Measurements from ENCODE around the gene PLCZ1. TPM values are rescaled to one million over a fixed set of nuclear protein-coding genes. Genes with fewer than 3 reads are reported as not detected.

PLCZ1 gene
- total RNA-seq, 3 donors from 2014 or later (not counting 1 experiment from before 2014, with no cell fraction given) = not detected

GRCh38 chr12:18716236-18716635, 21.6 kb downstream of the PLCZ1 start:
- no CpG with 5 or more reads among the region's 1 CpG for WGBS (ENCODE audit: insufficient coverage)
- ATAC-seq (no peak), DNase-seq (no peak)
- no peaks in the 10 kb centered on the region for H3K27me3 Mint-ChIP-seq (ENCODE audit: low read depth in 2 of 2)
- no peaks in the 10 kb centered on the region for H3K36me3 ChIP-seq (ENCODE audit: control insufficient read depth, insufficient read depth, low read length)
- no peaks in the 10 kb centered on the region for H3K4me1 Mint-ChIP-seq
- no peak overlapping the region for H3K4me3 Mint-ChIP-seq
- intact Hi-C loops (cut with micrococcal nuclease) = no loop called here
- H3K36me3 Mint-ChIP-seq = no peaks in the 10 kb centered on the region
- no peak overlapping the region for H3K4me3 ChIP-seq (ENCODE audit: low read length)
- no peaks in the 10 kb centered on the region for H3K4me1 ChIP-seq (ENCODE audit: control insufficient read depth, insufficient read depth, low read length)
- no peak for TF ChIP-seq CTCF (IDR thresholded peaks at IDR 0.05)
- no peaks in the 10 kb centered on the region for H3K9me3 ChIP-seq (ENCODE audit: control insufficient read depth, insufficient read depth, low read length)
- H3K27ac ChIP-seq (ENCODE audit: low read length) = no peak overlapping the region
- no peak overlapping the region for H3K27ac Mint-ChIP-seq
- H3K27me3 ChIP-seq (ENCODE audit: control insufficient read depth, insufficient read depth, low read length) = no peaks in the 10 kb centered on the region
- H3K9me3 Mint-ChIP-seq = peaks cover 6 to 9% of the 10 kb centered on the region in 2 donors

GRCh38 chr12:18706798-18707197, 31.0 kb downstream of the PLCZ1 start:
- no peak for DNase-seq
- no peaks in the 10 kb centered on the region for H3K36me3 ChIP-seq (ENCODE audit: control insufficient read depth, insufficient read depth, low read length)
- peaks cover 9% of the 10 kb centered on the region for H3K36me3 Mint-ChIP-seq
- no peak overlapping the region for H3K27ac Mint-ChIP-seq
- no peak overlapping the region for H3K4me3 Mint-ChIP-seq
- no peak for TF ChIP-seq CTCF (IDR thresholded peaks at IDR 0.05)
- ATAC-seq = no peak
- H3K4me1 Mint-ChIP-seq = no peaks in the 10 kb centered on the region
- H3K4me1 ChIP-seq (ENCODE audit: control insufficient read depth, insufficient read depth, low read length) = no peaks in the 10 kb centered on the region
- no peaks in the 10 kb centered on the region for H3K27me3 ChIP-seq (ENCODE audit: control insufficient read depth, insufficient read depth, low read length)
- intact Hi-C loops (cut with micrococcal nuclease) = no loop called here
- H3K27ac ChIP-seq (ENCODE audit: low read length) = no peak overlapping the region
- peaks cover 16 to 21% of the 10 kb centered on the region in 2 donors for H3K9me3 Mint-ChIP-seq
- peaks cover 4% of the 10 kb centered on the region for H3K9me3 ChIP-seq (ENCODE audit: control insufficient read depth, insufficient read depth, low read length)
- H3K27me3 Mint-ChIP-seq (ENCODE audit: low read depth in 2 of 2) = no peaks in the 10 kb centered on the region
- WGBS (ENCODE audit: insufficient coverage) = 94% methylated on average over 1 of the region's 1 CpG
- no peak overlapping the region for H3K4me3 ChIP-seq (ENCODE audit: low read length)

DNA sequence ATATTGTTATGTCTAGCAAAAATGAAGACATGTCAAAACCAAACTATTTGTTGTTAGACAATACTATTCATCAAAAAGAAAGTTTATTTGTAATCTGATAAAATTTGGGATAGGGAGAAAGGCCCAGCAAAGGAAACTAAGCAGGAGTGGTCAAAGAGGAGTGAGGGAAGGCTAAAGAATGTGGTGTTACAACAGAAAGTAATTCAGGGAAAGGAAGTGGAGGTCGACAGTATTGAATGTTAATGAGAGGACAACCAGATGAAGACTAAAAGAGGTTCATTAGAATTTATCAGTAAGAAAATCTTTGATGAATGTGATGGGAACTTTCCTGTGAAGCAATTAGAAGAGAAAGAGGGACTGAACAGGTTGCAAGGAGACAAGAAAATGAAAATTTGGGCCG, 33.9 kb downstream of the PLCZ1 start:
- no peak for TF ChIP-seq CTCF (IDR thresholded peaks at IDR 0.05)
- Mint-ChIP-seq H3K27me3 (ENCODE audit: low read depth in 2 of 2) (no peaks in the 10 kb centered on the region), H3K9me3 (peaks cover 14 to 18% of the 10 kb centered on the region in 2 donors), H3K4me1 (no peaks in the 10 kb centered on the region), H3K36me3 (peaks cover 9% of the 10 kb centered on the region), H3K4me3 (no peak overlapping the region), H3K27ac (no peak overlapping the region)
- H3K4me1 ChIP-seq (ENCODE audit: control insufficient read depth, insufficient read depth, low read length) = no peaks in the 10 kb centered on the region
- 77% methylated on average over 2 of the region's 2 CpGs for whole genome bisulfite sequencing (ENCODE audit: insufficient coverage)
- H3K4me3 ChIP-seq (ENCODE audit: low read length) = no peak overlapping the region
- H3K36me3 ChIP-seq (ENCODE audit: control insufficient read depth, insufficient read depth, low read length) = no peaks in the 10 kb centered on the region
- intact Hi-C loops (cut with micrococcal nuclease) = no loop called here
- DNase-seq = no peak
- peaks cover 4% of the 10 kb centered on the region for H3K9me3 ChIP-seq (ENCODE audit: control insufficient read depth, insufficient read depth, low read length)
- H3K27me3 ChIP-seq (ENCODE audit: control insufficient read depth, insufficient read depth, low read length) = no peaks in the 10 kb centered on the region
- no peak for ATAC-seq
- H3K27ac ChIP-seq (ENCODE audit: low read length) = no peak overlapping the region

DNA sequence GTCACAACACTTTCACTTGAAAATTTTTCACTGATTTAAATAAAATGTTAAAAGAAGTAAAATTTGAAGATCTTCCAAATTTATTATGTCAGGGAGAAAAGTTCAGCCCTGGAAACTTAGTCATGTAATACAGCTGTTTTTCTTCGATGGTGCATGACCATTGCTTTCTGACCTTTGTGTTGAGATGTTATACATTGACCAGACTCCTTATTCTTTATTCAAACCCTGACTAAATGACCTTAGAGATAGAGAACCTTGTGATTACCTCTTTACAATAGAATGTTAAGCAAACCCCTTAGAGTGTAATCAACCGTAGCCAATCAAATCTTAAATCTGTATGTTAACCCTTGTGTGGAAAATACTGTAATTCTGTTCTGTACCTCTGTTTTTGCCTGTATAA, 34.5 kb downstream of the PLCZ1 start:
- Histone ChIP-seq H3K4me1 (ENCODE audit: control insufficient read depth, insufficient read depth, low read length) (no peaks in the 10 kb centered on the region), H3K27ac (ENCODE audit: low read length) (no peak overlapping the region), H3K36me3 (ENCODE audit: control insufficient read depth, insufficient read depth, low read length) (no peaks in the 10 kb centered on the region), H3K4me3 (ENCODE audit: low read length) (no peak overlapping the region), H3K27me3 (ENCODE audit: control insufficient read depth, insufficient read depth, low read length) (no peaks in the 10 kb centered on the region), H3K9me3 (ENCODE audit: control insufficient read depth, insufficient read depth, low read length) (peaks cover 4% of the 10 kb centered on the region)
- ATAC-seq (no peak), DNase-seq (no peak)
- peaks cover 13 to 18% of the 10 kb centered on the region in 2 donors for H3K9me3 Mint-ChIP-seq
- H3K4me3 Mint-ChIP-seq = no peak overlapping the region
- WGBS (ENCODE audit: insufficient coverage) = 67% methylated on average over 1 of the region's 2 CpGs
- TF ChIP-seq CTCF (IDR thresholded peaks at IDR 0.05) = no peak
- H3K4me1 Mint-ChIP-seq = no peaks in the 10 kb centered on the region
- no peaks in the 10 kb centered on the region for H3K27me3 Mint-ChIP-seq (ENCODE audit: low read depth in 2 of 2)
- no peak overlapping the region for H3K27ac Mint-ChIP-seq
- H3K36me3 Mint-ChIP-seq = peaks cover 9% of the 10 kb centered on the region
- intact Hi-C loops (cut with micrococcal nuclease) = no loop called here
